Measurements from ENCODE around the gene CDC42BPB. TPM values are rescaled to one million over a fixed set of nuclear protein-coding genes. Genes with fewer than 3 reads are reported as not detected.

CDC42BPB gene
- total and polyA plus RNA-seq, 2 of the 4 experiments (the other 2 are of a cell fraction), result 49.1 to 81.4 TPM

- H3K18ac ChIP-seq (ENCODE audit: low read depth, low read length), result no peak overlapping the region
- H3K4me1 ChIP-seq (ENCODE audit: control insufficient read depth, insufficient read depth, low read length), result no peaks in the 10 kb centered on the region
- no peak overlapping the region for H3K23ac ChIP-seq (ENCODE audit: low read depth, low read length)
- dilution Hi-C loops (cut with HindIII; ENCODE audit: low sequenced_read_pairs, unreplicated experiment) (no loop called here), in situ Hi-C loops (cut with MboI; ENCODE audit: low sequenced_read_pairs) (no loop called here), intact Hi-C loops (cut with micrococcal nuclease) (no loop called here)
- H2BK120ac ChIP-seq (ENCODE audit: low read depth, low read length), result no peak overlapping the region
- H2BK15ac ChIP-seq (ENCODE audit: low read depth, low read length), result no peak overlapping the region
- CTCF ChIA-PET, result interaction anchor here (0.6 kb wide), 2 partner anchors 73 to 312 kb away, joined by 3 to 4 read pairs; no protein-coding TSS in a partner anchor
- no peak overlapping the region for H2AFZ ChIP-seq (replicated peaks; ENCODE audit: low read length, poor library complexity)
- 0 out of 2 replicates have a peak, but pooled peaks cover 2% of the 10 kb centered on the region for H3K9me1 ChIP-seq (ENCODE audit: insufficient read depth, low read length)
- H2BK5ac ChIP-seq (ENCODE audit: low read depth, low read length, poor library complexity, severe bottlenecking), result no peak overlapping the region
- TF ChIP-seq, protein P1, sequence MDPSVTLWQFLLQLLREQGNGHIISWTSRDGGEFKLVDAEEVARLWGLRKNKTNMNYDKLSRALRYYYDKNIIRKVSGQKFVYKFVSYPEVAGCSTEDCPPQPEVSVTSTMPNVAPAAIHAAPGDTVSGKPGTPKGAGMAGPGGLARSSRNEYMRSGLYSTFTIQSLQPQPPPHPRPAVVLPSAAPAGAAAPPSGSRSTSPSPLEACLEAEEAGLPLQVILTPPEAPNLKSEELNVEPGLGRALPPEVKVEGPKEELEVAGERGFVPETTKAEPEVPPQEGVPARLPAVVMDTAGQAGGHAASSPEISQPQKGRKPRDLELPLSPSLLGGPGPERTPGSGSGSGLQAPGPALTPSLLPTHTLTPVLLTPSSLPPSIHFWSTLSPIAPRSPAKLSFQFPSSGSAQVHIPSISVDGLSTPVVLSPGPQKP (IDR thresholded peaks at IDR 0.05; ENCODE audit: borderline replicate concordance, low read depth, low read length), result no peak
- TF ChIP-seq RCOR1 (IDR thresholded peaks at IDR 0.05; ENCODE audit: insufficient replicate concordance, low read length), result no peak
- TF ChIP-seq POLR2A (IDR thresholded peaks at IDR 0.05; ENCODE audit: low read depth, low read length), result no peak
- TF ChIP-seq MAZ (IDR thresholded peaks at IDR 0.05; ENCODE audit: borderline replicate concordance, low read depth, low read length), result no peak
- no peak for TF ChIP-seq BHLHE40 (IDR thresholded peaks at IDR 0.05; ENCODE audit: low read depth, low read length)
- no peak for TF ChIP-seq MAFK (IDR thresholded peaks at IDR 0.05; ENCODE audit: low read depth, low read length)
- TF ChIP-seq, protein P2, sequence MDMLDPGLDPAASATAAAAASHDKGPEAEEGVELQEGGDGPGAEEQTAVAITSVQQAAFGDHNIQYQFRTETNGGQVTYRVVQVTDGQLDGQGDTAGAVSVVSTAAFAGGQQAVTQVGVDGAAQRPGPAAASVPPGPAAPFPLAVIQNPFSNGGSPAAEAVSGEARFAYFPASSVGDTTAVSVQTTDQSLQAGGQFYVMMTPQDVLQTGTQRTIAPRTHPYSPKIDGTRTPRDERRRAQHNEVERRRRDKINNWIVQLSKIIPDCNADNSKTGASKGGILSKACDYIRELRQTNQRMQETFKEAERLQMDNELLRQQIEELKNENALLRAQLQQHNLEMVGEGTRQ (IDR thresholded peaks at IDR 0.05; ENCODE audit: low read depth, low read length), result no peak
- no peak for TF ChIP-seq CHD1 (IDR thresholded peaks at IDR 0.05; ENCODE audit: low read depth, low read length)
- no peak for TF ChIP-seq CEBPB (IDR thresholded peaks at IDR 0.05; ENCODE audit: low read depth, low read length)
- TF ChIP-seq MXI1 (IDR thresholded peaks at IDR 0.05; ENCODE audit: borderline replicate concordance, low read depth, low read length), result no peak
- TF ChIP-seq CTCF (conservative IDR thresholded peaks at IDR 0.05; ENCODE audit: low read depth, low read length), result no peak
- no peak for TF ChIP-seq RFX5 (IDR thresholded peaks at IDR 0.05; ENCODE audit: low read depth, low read length)
- no peak for TF ChIP-seq SMC3 (IDR thresholded peaks at IDR 0.05; ENCODE audit: low read depth, low read length)
- no peak for TF ChIP-seq FOS (IDR thresholded peaks at IDR 0.05; ENCODE audit: low read depth, low read length)
- no peak for TF ChIP-seq RAD21 (IDR thresholded peaks at IDR 0.05; ENCODE audit: low read length)
- TF ChIP-seq NFE2L2 (IDR thresholded peaks at IDR 0.05; ENCODE audit: low read depth, low read length), result no peak
- no peak overlapping the region for H3K4me3 ChIP-seq (ENCODE audit: insufficient read depth, low read depth, low read length)
- ATAC-seq (ENCODE audit: low read depth) (peak; percentile 44; the same call in 1 of the 2 replicates), DNase-seq (no peak)
- no peak overlapping the region for H3K4me2 ChIP-seq (ENCODE audit: low read depth, low read length)
- H3K79me1 ChIP-seq (ENCODE audit: low read depth in 1 of 2, low read length in 2 of 2), result peaks cover 13 to 39% of the 10 kb centered on the region in 2 experiments; a peak in 3 of 4 replicates
- no peak overlapping the region for H3K9ac ChIP-seq (ENCODE audit: low read depth, low read length)
- WGBS, 2 experiments (ENCODE audit: extremely low coverage in 2 of 2, insufficient read length in 1 of 2), result 97% methylated on average over 6 of the region's 8 CpGs; no CpG with 5 or more reads in 1 of the 2 experiments
- H3K9me3 ChIP-seq (ENCODE audit: control insufficient read depth, insufficient read depth, low read length), result no peaks in the 10 kb centered on the region
- H4K20me1 ChIP-seq (ENCODE audit: insufficient read depth, low read length), result peaks cover 11% of the 10 kb centered on the region
- H2AK9ac ChIP-seq (replicated peaks; ENCODE audit: low read depth, low read length, poor library complexity), result no peak overlapping the region
- H4K5ac ChIP-seq (ENCODE audit: low read depth, low read length), result no peak overlapping the region
- peaks cover 66% of the 10 kb centered on the region for H3K36me3 ChIP-seq (ENCODE audit: control insufficient read depth, insufficient read depth, low read length)
- no peaks in the 10 kb centered on the region for H3K27me3 ChIP-seq (ENCODE audit: control insufficient read depth, insufficient read depth, low read length)
- H3K56ac ChIP-seq (ENCODE audit: extremely low read depth, insufficient read depth, low read length), result no peak overlapping the region
- POLR2A ChIA-PET (ENCODE audit: unreplicated experiment), result no interaction called here
- H2BK20ac ChIP-seq (ENCODE audit: low read depth, low read length), result no peak overlapping the region
- H3K27ac ChIP-seq (ENCODE audit: insufficient read depth, low read length), result peak overlapping the region; percentile 47; the same call in 1 of the 2 replicates
- no TSS peak for BruUV-seq (replicated peaks)
- H4K8ac ChIP-seq (ENCODE audit: low read depth in 2 of 2, low read length in 2 of 2), result no peak overlapping the region
- H3K14ac ChIP-seq (replicated peaks; ENCODE audit: low read depth, low read length), result no peak overlapping the region
- 0 out of 2 replicates have a peak overlapping the region, but pooled peaks have one; percentile 26 for H2AK5ac ChIP-seq (ENCODE audit: low read depth, low read length)
- no peak overlapping the region for H4K91ac ChIP-seq (ENCODE audit: insufficient read depth, low read depth, low read length)
- H3K4ac ChIP-seq (ENCODE audit: low read depth, low read length), result no peak overlapping the region
Observed at GRCh38 chr14:102980409-102980810, 76.9 kb downstream of the CDC42BPB start.
